ENCODE measurements around the gene STK17B.

Gene STK17B

DNA sequence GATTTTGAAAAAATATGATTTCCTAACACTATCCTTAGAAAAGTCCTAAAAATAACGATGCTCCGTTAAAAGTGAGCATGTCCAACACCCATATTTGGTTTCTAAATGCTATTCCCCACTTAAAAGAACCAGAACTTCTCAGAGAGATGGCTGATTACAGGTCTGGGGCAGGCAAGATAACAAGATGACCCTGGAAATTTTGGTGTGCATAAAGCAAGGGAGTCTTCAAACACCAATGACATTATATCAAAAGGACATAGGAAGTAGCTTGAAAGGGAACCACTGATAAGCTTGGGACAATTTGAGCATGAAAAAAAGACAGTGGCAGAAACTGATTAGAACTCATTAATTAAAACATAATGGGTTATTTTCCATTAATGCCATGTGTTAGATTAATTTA, 17.9 kb downstream of the STK17B start:
- no peak for FAIRE-seq

DNA sequence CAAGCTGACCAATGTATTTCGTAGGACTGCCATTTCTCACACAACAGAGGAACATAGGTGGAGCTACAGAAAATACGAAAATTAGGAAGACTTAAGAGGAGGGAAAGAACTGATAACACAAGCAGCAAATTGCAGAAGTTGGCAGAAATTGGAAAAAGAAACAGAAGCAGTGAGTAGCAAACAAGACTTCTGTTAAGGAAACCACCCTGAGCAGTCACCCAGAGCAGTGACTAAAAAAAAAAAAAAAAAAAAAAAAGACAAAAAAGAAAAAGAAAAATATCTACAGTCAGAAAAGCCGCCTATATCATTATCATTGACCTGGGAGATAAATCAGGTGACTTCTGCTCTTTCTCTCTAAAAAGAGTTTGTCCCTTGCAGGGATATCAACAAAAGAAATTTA, 21.4 kb downstream of the STK17B start:
- FAIRE-seq: no peak

DNA sequence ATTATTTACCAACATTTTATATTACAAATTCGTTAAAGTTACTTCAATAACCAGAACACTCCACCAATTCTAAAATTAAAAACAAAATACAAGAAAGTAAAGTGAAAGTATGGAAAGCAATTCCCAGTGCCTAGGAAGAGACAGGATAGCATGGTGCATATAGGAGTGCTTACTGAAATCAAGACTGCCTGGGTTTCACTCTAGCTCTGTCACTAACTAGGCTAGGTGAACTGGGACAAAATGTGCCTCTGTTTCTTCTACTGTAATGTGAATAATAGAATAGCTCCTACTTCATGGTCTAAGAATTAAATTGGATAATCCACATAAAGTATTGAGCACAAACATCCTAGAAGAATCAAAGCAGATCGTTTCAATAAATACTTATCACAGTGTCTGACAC, 22.6 kb downstream of the STK17B start:
- FAIRE-seq: no peak

DNA sequence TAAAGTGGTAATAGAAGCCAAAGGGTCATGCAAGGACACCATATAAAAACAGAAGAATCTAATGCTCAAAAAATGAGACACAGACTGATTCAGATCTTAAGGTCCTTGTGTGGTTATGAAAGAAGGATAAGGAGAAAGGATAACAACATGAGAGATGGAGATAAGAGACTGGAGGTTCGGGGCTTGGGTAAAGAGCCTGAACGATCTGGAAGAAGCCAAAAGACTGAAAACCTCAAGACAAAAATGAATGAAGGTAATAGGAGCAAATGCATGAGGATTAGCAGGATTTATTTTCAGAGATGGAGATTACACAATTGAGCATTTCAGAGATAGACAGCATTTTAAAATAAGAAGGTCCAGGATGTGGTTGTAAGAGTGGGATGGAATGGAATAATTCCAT, 26.1 kb downstream of the STK17B start:
- no peak for FAIRE-seq

DNA sequence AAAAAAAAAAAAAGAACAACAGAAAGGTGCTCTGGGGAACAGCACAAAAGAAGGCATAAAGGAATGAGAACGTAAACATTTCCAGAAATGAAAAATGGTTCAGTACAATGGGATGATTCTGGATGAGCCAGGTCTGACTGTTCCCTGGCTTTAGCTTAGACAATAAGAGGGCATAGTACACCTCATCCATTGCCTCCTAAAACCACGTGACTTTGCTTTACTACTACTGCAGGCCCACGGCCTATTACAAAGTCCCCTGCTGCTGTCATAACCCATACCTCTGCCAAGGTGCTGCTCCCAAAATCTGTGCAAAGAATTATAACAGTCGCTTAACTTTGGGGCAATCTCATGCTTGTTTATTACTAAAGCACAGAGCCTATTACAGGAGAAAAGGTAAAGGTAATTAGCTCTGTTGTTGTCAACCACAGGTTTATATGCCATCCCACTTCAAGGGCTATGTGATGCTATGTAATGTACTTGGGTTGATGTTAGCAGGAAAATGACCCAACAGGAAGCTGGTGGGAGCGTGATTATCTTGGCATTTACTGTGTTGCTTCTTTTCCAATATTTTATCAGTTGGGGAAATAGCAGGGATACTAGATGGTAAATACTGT, 26.8 kb downstream of the STK17B start:
- no peak for FAIRE-seq

DNA sequence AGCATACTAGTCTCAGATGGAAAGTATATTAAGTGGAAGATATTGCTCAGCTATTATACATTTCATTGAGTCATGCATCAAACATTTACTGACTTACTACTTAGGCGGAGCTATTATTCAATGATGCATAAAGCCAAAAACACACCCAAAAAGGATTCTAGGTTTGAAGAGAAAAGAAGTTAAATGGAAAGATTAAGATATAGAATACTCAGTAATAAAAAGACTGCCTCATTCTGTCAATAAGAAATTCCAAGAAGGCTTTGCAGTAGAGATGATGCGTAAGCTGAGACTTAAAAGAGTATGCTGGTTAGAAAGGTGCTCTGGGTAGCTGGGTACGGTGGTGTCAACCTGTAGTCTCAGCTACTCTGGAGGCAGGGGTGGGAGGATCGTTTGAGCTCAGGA, 27.6 kb downstream of the STK17B start:
- no peak for FAIRE-seq

DNA sequence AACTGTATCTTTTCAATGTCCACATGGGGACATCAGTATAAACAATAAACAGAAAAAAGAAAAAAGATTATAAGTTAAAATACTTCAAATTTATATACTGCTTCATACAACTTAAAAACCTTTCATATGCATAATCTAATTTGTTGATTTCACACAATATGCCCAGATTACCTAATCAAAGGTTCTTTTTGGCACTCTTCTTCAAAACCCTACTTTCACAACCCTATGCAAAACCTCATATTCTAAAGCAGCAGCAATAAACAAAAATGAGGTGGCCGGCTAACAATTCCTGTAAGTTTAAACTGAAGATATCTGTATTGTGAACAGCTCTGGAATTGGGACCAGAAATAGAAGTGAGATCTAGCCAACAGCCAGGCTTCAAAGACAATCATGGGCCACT, 28.6 kb downstream of the STK17B start:
- FAIRE-seq: no peak

DNA sequence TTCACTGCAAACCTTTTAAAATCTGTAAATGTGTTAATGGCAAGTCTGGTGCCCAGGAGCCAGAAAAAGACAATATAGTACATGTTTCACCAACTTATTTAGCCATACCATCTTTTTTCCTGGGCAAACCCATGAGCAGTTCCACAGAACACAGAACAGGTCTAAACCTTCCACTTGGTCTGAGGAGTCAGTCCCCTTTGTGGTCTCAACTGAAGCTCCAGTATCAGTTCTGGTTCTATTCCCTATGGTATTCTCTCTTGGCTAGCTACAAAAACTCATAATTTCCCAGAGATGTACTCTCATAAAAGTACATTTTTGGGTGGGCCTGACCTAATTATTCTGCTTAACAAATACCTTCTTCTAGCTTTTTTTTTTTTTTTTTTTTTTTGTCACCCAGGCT, 31.2 kb downstream of the STK17B start:
- no peak for FAIRE-seq

DNA sequence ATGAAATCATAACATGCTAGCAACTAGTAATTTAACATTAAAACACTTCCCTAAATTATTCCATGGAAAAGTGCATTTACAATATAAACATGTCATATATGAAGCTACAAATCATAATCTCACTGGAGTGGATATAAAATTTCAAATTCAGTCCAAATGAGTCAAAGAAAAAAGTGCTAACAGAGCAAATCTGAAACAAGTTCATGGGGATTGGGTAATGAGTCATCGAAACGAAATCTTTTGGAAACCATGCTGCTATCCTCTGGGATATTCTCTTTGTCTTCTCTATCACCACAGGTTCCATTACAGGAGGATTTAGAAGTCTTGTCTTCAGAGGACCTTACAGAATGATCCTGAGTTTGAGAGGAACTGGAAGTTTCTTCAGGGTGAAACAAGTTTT, 34.1 kb downstream of the STK17B start:
- no peak for FAIRE-seq

DNA sequence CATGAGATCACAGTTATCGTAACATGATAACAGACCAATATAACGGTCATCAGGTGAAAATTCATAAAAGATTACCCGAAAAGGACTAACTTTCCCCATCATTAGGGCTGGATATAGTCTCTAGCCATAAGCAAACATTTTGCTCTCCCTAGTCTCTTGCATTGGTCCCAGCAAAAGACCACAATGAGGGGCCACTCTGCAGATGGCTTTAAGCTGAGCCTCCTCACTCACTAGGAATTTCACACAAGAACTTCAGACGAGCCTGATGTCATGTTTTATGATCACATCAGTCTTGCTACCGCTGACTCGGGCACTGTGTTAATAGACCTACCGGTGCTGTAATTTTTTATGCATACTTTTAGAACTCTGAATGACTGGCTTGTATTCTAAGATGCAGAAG, 35.2 kb downstream of the STK17B start:
- no peak for FAIRE-seq

DNA sequence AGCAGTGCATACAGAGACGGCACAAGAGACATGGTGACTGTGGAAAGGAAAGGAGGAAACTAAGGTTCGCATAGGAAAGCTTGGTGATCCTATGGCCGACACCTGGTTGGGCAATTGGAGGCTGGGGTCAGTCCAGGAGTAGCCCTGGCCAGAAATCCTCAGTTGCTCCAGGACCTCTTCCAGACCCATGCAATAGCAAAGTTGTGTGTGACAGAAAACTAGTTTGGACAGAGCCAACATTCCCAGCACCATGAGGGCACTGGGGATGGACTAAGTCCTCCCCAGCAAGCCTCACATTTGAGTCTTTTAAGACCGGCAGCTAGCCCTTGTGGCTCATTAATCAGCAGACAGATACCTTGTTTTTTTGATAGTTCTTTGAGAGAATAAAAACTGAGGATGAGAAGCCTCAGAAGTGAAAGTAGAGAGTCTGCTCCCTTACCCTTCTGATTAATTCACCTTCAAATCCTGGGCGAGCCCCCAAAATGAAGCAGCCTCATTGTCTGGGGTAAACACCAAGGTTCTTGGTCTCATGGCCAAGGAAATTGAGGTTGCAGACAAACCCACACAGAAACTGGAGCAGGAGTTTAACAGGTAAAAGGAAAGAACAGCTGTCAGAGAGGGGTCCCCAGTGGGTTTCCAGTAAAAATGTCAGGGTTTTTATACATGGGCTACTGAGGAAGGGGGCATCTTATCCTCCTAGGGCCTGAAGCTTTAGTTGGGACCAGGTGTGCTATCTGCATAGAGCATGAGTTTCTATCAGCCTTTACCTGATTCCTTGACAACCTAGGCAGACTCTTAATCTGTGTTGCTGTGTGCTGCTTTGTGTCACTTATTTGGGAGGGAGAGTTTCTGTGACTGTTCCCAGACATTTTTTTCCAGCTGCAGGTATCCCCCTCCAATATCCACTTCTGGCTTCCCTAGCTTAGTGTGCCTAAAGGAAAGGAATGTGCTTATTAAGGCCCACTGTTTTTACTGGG, 39.1 kb downstream of the STK17B start:
- FAIRE-seq: no peak

DNA sequence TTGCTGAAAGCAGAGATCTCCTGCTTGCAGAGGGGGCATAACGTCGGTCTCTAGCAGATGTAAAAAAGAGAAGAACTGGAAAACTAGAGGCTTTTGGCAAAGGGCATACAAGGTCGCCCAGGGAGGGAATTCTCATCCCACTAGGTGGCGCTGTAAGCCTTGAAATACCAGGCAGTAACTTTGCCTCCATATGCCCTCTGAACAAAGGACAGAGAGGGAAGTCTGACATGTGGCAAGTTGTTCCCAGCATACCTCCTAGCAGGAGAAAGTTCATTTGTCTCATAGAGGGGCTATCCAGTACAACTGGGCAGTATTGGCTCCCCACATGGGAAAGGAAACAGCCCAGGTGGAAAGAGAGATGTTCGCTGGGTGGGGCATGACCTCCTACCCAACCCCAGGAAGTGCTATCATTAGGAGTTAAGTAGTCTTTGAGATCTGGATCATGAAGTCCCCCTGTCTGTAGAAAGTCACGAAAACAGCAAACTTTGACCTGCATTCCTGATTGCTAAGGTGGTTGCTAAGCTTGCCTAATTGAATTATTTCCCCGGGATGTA, 39.9 kb downstream of the STK17B start:
- FAIRE-seq: no peak

DNA sequence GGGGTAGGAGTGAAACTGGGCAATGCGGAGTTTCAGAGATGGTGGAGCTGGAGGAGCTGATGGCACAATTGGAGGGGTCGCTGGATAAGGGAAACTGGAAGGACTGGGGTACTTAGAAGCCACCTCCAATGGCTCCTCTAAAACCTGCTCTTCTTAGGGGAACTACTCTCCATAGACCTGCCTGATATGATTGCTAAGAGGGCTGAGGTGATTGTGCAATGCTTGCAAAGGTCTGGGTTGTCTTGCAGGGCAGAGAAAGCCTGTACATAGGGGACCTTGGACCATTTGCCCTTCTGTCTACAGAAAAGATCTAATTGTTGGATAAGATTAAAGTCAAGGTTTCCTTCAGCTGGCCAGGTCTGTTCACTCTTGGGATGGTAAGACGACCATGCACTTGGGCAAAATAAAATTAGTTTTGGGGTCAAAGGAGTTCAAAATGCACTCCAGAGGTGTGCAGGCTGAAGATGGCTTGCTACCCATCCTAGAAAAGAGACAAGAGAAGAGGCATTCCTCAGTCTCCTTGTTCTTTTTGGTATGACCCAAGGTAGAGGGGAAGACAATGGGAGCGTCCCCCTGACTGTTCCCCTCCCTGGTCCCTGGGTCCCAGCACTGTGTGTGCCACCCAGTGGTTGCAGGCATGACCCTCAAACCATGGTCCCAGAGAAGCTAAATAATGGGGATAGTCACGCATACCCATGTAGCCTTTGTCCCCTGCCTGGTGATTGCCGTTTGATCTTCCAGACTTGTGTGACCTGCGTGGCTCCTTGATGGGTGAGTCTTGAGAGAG, 41.1 kb downstream of the STK17B start:
- no peak for FAIRE-seq

DNA sequence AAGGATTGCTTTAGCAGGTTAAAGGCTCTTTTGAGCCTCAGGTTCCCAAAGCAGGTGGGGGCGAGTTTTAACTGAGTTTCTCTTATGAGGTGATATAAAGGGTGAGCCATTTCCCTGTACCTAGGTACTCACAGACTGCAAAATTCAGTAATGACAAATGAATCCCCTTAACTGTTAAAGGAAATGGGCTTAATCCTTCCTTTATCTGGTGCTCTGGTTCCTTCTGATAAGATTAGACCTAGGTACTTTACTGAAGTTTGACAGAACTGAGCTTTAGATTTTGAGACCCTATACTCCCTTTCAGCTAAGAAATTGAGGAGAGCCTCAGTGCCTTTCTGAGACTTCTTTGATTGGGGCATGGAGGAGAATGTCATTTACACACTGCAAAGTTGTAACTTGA, 42.6 kb downstream of the STK17B start:
- FAIRE-seq: no peak

DNA sequence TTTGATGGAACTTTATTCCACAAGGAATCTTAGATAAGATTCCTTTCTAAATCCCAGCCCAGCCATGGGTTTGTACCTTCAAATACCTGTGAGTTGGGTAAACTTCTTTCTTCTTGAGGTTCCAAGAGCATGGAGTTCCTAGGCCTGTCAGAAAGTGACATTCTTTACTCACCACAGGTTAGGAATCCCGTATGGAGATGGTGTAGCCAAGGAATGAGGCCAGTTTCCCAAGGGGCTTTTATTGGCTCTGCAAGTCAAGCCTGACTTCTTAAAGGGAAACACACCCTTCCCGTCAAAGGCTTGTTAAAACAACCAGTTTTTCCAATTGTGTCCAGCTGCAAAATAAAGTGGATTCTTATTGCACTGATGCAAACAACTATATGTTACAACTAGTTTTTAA, 45.8 kb downstream of the STK17B start:
- FAIRE-seq: no peak

DNA sequence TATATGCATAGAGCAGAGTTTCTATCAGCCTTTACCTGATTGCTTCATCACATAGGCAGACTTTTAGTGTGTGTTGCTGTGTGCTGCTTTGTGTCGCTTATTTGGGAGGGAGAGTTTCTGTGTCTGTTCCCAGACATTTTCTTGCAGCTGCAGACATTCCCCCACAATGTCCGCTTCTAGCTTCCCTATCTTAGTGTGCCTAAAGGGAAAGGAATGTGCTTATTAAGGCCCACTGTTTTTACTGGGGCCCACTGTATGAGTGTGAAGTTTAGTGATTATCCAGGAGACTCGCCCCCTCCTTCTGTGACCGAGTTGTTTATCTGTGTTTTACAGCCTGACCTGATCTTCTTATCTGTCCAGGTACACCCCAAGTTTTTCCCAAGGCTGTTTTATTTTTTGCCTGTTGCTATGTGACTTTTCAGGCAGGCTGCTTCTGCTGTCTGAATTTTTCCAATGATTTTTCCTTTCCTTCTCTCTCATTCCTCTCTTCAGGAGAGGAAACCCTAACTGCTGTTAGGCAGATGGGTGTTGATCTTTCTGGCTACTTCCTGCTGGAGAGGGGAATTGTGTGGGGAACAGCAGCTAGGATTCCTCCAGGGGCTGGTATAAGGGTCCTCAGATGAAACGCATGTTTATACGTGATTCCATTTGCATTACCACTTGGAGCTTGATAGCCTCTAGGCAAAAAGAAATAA, 47.6 kb downstream of the STK17B start:
- FAIRE-seq: no peak

DNA sequence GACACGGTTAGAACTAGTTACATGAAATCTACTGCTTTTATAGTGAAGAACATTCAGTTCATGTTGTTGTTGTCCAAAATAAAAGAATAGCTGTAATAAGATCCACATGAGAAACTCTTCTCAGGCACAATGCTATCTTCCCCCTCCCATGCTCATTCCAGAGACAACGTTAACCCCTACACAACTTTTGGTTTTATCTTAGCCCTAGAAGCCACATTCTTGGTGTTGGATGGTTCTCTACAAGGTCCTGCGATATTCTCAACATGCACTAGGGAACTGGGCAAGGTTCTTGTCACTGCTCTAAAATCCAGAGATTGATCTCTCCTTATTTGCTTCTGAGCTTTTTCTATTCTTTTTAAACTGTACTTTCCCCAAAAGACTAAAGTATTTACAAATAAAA, 51.5 kb downstream of the STK17B start:
- FAIRE-seq: no peak

DNA sequence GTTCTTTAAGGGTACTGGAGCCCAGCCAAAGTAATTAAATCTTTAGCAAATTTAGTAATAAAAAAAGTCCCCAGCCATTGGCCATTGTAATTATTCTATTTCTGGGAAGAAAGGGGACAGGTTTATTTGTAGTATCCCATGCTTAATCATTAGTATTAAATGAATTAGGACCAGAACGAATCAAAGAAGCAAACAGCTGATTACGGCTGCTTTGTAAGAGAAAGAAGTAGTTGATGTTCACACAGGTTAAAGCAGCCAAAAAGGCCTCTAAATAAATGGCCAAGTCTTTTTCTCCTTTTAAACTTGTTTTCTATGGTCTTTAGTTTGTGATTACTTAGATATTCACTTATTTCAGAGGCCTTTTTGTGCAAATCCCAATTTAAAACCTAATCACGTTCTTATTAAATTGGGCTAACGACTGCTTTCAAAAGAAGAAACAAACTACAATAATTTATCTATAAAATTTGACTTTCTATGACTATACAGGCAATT, 54.1 kb downstream of the STK17B start:
- FAIRE-seq: no peak

DNA sequence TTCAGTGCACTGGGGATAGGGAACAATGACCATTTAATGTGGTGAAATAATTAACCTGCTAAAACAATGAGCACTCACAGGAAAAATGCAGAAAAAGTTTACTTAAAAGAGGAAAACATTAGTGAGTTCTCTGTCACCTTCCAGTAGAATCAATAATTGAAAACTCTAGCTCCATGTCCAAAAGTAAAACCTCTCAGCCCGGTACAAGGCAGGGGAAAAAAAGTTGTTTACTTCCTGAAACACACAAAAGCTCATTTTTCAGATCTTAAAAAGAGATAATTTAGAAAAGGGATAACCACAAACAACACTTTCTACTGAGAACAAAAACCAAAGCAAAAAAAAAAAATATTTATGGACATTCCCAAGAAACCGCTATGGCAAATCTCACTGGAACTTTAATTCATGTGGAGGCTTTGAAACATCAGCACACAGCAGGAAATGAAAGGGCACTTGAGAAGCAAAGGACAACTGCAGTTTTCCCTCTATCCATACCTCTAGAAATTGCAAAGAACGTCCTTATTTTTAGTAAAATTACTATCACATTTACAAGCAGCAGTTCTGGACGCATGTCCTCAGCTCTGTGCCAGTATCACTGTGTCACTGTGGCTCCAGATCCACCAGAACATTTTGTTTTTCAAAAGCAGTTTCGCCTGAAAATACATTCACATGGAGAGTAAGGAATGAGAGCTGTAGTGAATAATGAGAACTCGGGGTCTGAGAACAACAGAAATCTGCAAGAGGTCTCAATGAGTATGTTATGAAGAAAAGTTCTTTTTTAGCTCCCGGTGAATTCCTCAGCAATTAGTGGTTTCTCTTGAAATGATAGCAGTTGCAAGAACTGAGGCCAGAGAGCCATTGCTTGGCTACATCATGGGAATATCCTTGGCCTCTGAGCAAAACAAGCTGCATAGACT, 58.1 kb downstream of the STK17B start:
- no peak for FAIRE-seq

DNA sequence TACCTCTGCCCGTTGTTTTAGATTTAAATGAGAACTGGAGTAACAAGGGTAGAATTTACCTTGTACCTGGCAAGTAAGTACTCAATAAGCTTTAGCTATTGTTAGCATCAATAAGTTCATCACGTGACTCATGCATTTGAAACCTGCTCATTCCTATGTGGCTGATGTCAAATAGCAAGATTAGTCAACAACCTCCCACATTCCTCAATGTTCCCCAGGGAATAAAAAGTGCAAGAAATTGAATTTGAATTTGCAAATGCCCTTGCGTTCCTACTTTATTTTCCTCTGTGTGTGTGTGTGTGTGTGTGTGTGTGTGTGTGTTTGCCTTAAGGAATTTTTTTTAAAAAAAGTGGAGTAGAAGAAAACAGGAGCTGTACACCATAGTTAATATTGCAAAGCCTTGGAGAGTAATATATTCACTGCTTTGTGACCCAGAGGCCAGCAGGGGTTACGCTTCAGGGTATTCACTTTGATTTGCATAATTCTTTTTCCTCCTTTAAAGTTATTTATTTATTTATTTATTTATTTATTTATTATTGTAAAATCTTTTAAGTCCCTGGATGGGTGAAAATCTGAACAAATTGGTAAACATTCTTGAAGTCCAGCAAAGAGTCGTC, 58.9 kb downstream of the STK17B start:
- no peak for FAIRE-seq

DNA sequence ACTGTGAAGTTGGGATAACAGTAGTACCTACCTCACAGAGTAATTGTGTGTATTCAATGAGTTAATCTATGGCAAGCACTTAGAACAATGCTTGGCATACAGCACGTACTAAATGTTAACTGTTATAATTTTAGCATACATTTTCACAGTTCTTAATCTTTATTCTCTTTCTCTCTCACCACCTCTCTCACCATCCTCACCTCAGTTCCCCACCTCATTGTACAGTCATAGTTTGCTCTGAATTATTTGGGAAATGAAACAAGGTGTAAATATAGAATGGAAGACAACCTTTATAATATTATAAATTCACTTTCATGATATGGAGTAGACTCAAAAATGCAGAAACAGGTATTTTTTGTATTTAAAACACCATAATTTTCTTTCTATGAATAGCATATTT, 62.8 kb downstream of the STK17B start:
- no peak for FAIRE-seq

Data from A204.1 (cell line).